Measurements from ENCODE around the gene RYR2.

GRCh38 chr1:237340892-237341291 lies 298.9 kb downstream of the RYR2 start:
- TF ChIP-seq POU6F1 (CRISPR knock-in tag; IDR thresholded peaks at IDR 0.05; ENCODE audit: borderline replicate concordance, low read depth) (no peak), TSHZ2 (CRISPR knock-in tag; IDR thresholded peaks at IDR 0.05) (peak; percentile 84), CSRNP3 (CRISPR knock-in tag; IDR thresholded peaks at IDR 0.05) (peak; percentile 61; the same call in 1 of the 2 replicates), SNAI2 (CRISPR knock-in tag; IDR thresholded peaks at IDR 0.05) (no peak), GLIS3 (CRISPR knock-in tag; IDR thresholded peaks at IDR 0.05) (no peak), TOX (CRISPR knock-in tag; IDR thresholded peaks at IDR 0.05; ENCODE audit: borderline replicate concordance) (no peak), TCF4 (CRISPR knock-in tag; IDR thresholded peaks at IDR 0.05; ENCODE audit: borderline replicate concordance) (peak; percentile 94), ZNF565 (CRISPR knock-in tag; conservative IDR thresholded peaks at IDR 0.05; ENCODE audit: low read depth) (no peak), ZC3H10 (CRISPR knock-in tag; IDR thresholded peaks at IDR 0.05) (no peak), RARB (CRISPR knock-in tag; IDR thresholded peaks at IDR 0.05) (no peak)
